ENCODE data around the gene KANSL1L. TPM values are rescaled to one million over a fixed set of nuclear protein-coding genes. Genes with fewer than 3 reads are reported as not detected.

KANSL1L gene
- total RNA-seq, 2 donors from 2014 or later: 4.7 to 8.6 TPM

DNA sequence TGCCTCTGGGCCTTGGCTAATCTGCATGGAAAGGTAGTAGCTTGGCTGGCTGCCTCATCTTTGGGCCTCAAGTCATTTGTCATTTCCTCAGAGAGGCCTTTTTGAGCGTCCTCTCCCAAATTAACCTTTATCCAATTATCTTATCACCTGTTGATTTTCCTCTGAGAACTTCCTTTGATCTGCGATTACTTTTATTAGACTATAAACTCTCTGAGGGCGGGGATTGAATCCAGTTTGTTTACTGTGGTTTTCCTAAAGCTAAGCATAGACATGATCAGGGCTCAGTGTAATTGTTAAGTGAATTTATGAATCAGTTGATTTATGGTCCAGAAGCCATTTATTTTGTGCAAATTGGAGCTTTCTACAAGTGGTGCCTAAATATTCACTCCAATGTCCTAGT is 161.3 kb downstream of the KANSL1L start:
- intact Hi-C loops (cut with DNase I, micrococcal nuclease): no loop called here
- DNase-seq (no peak), ATAC-seq (no peak)

DNA sequence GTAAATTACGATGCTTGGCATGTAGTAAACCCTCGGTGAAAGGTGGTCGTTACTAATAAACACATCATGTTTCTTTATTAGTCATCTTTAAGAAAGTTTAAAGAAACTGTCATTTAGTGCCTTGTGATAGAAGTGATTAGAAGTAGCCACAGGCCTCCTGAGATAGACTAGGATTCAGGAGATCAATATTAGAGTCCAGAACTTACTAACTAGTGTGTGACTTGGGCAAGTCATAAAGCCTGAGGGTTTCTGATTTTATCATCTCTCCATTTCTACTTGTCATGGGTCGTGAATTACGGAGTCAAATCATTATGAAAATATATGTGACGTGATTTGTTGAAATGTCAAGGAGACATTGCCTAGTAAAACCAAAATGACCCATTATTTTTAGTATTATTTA is 162.1 kb downstream of the KANSL1L start:
- ATAC-seq: no peak
- intact Hi-C loops (cut with DNase I, micrococcal nuclease): no loop called here

DNA sequence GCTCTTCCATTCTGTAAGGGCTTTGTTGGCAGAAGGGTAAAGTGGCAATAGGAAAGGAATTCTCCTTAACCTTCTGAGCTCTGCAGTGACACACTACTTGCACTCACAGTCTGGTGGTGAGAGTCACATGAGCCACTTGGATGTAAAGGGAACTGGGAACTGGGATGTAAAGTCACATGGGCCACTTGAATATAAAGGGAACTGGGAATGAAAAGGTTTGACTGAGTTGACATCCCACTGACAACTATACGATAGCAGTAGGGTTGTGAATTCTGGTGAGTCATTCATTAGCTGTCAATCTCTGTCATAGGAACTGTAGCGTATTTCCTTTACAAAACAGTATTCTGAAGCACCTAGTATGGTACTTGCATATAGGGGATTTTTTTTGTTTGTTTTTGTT is 163.3 kb downstream of the KANSL1L start:
- no peak for DNase-seq
- intact Hi-C loops (cut with DNase I, micrococcal nuclease): no loop called here
- peak; percentile 27 for ATAC-seq

More for the DNA sequence above, 162.1 kb downstream of the KANSL1L start:
- no peak for DNase-seq

DNA sequence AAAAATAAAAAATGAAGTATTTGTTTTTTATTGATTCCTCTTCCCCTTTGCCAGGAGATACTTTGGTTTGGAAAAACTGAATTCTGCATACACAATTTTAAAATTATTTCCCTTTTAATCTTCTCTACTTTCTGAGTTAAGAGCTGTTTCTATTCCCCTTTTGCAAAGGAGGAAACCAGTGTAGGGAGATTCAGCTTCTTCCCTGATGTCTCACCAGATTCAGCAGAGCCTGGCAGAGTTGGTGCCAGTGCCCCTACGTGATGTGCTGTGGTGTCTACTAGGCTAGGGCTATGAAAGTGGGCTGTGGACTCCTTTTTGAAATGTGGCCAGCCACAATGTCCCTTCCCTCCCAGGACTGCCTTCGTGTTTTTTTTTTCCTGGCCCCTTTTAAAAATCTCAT is 166.3 kb downstream of the KANSL1L start:
- DNase-seq (no peak), ATAC-seq (no peak)
- intact Hi-C loops (cut with DNase I, micrococcal nuclease): no loop called here

DNA sequence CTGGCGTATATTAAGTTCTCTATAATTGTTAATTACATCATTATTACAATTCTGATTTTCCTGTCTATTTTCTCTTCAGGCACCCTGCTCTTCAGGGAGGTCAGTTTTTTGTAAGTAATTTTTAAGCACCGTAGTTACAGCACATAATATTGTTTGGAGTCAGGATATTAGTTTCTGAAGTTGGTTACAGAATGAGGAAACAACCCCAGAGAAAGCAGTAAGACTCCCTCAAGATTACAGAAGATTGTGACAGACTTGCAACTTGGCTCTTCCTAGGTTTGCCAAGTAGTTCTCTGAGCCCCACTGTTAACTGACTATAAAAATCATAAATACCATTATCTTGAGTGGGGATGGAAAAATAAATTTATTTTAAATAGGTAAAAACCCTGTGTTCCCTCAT is 167.8 kb downstream of the KANSL1L start:
- intact Hi-C loops (cut with DNase I, micrococcal nuclease): no loop called here
- ATAC-seq (no peak), DNase-seq (no peak)

DNA sequence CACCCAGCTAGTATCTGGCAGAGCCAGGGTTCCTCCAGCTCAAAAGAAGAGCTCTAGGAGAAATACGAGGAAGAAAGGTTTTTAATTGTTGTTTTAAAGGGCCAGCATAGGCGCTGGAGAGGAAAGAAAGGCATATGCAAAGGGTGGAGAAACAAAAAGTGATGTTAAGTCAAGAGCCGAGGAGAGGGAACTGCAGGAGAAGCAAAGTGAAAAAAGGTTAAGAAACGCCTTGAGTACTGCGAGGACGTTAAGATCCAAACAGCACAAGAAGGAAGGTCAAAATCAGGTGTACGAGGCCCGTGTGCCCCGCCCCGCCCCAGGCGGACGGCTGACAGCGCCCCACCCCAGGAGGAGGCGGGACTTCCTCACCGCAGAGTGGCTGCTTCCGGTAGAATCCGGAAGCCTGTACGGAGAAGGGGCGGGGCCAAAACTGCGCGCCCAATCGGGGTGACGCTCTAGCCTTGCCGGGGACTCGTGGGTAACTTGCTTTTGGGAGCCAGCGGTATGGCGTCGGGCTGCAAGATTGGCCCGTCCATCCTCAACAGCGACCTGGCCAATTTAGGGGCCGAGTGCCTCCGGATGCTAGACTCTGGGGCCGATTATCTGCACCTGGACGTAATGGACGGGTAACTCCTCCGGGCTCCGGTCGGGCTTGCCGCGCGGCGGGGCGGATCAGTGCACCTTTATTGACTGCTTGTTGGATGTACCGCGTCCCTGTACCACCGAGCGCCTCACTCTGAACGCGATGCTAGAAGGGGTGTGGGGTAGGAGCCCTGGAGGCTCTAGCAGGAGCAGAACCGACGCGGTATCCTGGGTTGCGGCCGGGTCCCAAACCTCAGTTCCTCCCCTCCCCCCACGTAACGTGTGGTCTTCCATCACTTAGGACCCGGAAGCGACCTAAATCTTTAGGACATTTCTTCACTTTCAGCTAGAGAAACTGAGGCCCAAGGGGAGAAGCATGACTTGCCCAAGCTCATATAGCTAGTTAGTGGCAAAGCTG is 168.8 kb downstream of the KANSL1L start, which contains the start of gene RPE:
Gene RPE, plus strand, starts transcription at position 481 of the 1,000 bp plus-strand sequence. Its CDS starts 24 bp downstream, at position 505.
- ATAC-seq (peak; percentile 100), DNase-seq (peak; percentile 97 to 99)
- intact Hi-C loops (cut with DNase I, micrococcal nuclease): no loop called here

DNA sequence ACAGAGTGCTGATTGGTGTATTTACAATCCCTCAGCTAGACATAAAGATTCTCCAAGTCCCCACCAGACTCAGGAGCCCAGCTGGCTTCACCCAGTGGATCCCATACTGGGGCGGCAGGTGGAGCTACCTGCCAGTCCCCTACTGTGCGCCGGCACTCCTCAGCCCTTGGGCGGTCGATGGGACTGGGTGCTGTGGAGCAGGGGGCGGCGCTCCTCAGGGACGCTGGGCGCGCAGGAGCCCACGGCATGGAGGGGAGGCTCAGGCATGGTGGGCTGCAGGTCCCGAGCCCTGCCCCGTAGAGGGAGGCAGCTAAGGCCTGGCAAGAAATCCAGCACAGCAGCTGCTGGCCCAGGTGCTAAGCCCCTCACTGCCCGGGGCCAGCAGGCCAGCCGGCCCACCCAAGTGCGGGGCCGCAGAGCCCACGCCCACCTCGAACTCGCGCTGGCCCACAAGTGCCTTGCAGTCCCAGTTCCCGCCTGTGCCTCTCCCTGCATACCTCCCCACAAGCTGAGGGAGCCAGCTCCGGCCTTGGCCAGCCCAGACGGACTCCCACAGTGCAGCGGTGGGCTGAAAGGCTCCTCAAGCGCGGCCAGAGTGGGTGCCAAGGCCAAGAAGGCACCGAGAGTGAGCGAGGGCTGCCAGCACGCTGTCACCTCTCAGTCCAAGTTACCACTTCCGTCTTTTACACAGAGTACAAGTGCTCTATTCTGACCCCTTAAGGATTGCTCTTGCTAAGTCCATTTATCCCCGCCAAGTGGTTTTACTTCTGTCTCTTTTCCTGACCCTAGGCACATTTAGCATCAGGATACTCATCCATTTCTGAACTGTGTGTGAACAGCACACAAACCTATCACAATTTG is 170.5 kb downstream of the KANSL1L start:
- intact Hi-C loops (cut with DNase I, micrococcal nuclease): no loop called here
- DNase-seq (no peak), ATAC-seq (no peak)

DNA sequence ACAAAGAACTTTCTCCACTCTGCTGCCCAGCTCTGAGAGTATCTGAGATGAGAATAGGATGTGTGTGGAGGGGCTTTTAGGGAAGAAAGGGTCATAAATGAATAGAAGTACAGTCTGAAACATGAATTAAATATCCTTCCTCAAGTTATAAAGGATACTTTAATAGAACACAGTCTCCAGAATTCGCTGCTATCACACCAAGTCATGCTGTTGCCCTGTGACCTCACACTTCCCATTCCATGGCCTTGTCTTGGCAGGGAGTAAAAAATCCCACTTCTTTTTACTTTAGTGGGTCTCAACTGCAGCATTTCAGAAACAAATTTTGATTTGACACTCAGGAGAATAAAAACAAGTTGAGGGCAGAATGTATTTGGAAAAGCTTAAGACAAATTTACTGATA is 172.6 kb downstream of the KANSL1L start:
- no peak for ATAC-seq
- intact Hi-C loops (cut with DNase I, micrococcal nuclease): no loop called here

DNA sequence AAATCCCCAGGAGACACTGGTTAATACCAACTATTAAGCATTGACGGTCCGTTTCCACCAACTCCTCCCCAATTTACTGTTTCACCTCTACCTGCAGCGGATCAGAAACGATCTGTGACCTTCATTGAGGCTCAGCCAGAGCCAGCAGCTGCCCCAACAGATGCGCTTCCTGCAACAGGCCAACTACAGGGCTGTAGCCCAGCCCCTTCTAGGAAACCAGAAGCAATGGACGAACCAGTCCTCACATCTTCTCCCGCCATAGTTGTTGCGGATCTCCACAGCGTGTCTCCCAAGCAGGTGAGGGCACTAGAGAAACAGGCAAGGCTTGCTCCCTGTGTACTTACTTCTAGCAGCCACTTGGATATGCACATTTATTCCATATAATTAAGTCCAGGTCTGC is 177.2 kb downstream of the KANSL1L start:
- no peak for ATAC-seq
- DNase-seq: no peak
- intact Hi-C loops (cut with DNase I, micrococcal nuclease): no loop called here

More for the DNA sequence above, 172.6 kb downstream of the KANSL1L start:
- DNase-seq: no peak

DNA sequence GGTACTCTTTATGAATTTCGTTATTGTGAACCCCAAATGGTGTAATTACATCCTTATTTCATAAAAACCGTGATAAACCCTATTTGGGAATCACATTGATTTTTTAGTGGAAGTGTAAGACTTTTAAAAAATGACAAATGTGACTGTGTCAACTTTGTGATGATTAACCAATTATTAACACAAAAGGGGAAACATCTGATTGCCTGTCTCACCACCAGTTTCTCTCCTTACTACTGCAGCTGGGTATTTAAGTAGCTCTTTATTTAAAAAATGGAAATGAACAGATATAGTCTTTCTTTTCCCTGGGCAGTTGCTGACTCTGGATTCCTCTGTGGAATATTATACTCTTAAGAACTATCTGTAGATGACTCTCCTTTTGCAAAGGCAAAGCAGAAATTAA is 180.4 kb downstream of the KANSL1L start:
- intact Hi-C loops (cut with DNase I, micrococcal nuclease): no loop called here
- ATAC-seq (no peak), DNase-seq (no peak)

DNA sequence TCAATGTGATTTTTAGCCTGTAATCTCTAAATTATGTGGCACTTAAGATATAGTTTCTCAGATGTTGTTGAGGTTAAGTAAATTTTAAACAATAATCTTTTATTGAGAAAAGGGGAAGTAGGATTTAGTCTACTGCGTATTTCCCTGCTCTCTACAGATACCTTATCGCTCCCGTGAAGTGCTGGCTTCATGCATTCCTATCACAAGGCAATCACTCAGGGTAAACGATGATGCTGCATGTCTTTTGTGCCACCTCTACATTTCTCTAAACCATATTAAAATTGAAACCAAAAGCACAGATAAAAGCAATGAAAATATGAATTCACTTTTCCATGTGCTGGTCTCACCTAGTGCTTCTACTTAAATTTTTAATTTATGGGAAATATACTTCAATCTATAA is 183.2 kb downstream of the KANSL1L start:
- no peak for ATAC-seq
- no peak for DNase-seq
- intact Hi-C loops (cut with DNase I, micrococcal nuclease): no loop called here

DNA sequence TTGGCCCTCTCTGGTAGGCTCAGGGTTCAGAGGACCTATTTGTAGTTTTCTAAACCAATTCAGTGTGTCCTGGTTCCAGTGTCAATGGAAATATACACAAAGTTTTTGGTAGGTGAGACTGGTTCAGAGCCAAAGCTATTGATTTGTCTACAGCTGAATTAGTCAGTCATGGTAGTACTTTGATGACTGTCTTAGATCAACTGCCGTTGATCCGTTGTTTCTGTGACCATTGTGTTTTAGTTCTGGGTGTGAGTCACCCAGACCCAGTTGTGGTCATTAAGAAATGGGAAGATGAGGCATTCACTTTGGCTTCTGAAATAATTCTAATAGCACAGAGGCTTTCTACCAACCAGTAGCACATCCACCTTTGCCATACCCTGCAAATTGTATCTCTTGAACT is 184.8 kb downstream of the KANSL1L start:
- no peak for DNase-seq
- ATAC-seq: no peak
- intact Hi-C loops (cut with DNase I, micrococcal nuclease): no loop called here

DNA sequence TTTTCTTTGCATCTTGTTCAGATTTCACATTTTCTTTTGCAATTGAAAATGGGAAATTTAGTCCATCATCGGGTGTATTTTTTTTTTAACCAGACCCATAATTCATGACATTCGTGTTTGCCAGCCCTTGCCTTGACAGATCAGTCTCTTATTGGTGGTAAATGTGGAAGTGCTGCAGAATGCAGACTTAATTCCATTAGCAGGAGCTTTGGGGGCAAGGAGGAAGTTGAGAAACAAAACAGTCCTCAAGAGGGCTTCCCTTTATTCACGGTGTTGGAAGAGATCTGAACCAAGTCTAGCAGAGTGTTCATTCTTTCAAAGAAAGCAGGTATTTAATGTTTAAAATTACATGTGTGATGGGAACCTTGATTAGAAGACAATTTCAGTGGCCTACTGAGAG is 185.3 kb downstream of the KANSL1L start:
- intact Hi-C loops (cut with DNase I, micrococcal nuclease): no loop called here
- ATAC-seq (no peak), DNase-seq (no peak)

DNA sequence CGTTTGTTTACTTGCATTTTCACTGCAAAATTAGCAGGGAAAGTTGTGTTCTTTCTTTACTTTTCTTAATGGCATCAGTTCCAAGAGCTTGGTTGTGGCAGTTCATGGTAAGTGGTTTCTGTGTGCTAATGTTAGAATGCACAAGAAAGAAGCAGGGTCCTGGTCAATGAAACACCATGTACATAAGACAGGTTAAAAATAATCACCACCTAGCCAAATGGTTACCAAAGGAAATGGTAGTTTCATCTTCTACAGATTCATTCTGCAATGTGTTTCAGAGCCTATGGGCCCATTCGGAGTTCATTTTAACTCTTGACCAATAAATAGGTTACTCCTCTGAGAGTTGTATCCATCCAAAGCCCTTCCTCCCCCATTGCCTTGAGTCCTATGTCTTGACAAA is 186.9 kb downstream of the KANSL1L start:
- no peak for ATAC-seq
- intact Hi-C loops (cut with DNase I, micrococcal nuclease): no loop called here
- no peak for DNase-seq

DNA sequence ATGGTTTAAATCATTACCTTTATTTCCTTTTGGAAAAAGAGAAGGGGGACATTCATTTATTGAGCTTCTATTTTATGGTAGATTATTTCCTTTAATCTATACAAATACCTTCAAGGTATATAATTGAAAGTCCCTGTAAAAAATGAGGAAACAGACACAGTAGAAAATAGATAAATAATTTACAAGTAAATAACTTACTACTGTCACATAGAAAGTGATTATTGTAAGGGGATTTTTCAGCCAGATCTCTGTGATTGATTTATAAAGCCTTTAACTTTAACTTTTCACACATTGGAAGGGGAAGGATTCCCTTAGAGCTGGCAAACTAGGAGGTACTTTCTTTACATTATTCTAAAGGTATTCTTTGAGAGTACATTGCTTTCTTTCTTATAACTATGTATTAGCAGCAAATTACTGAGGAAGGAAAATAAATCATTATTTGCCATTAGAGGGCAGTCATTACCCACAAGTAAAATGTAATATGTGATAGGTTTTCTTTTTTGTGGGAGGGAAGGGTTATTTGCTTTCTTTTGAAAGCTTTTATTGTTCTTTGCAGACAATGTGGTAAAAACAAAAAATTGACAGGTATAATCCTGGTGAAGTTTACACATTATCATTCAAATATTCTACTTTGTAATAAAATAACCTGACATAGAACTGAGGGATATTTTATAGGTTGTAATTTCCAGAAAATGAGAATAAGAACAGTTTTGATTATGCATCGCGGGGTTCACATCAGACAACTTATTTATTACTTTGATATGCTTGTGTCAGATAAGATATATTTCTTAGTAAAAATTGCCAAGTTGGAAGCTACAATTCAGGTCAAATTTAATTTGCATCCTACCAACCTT is 193.6 kb downstream of the KANSL1L start:
- ATAC-seq (no peak), DNase-seq (no peak)
- intact Hi-C loops (cut with DNase I, micrococcal nuclease): loop anchor here (5.0 to 10.0 kb wide), 2 partner anchors 217 to 220 kb away; no protein-coding TSS in a partner anchor

DNA sequence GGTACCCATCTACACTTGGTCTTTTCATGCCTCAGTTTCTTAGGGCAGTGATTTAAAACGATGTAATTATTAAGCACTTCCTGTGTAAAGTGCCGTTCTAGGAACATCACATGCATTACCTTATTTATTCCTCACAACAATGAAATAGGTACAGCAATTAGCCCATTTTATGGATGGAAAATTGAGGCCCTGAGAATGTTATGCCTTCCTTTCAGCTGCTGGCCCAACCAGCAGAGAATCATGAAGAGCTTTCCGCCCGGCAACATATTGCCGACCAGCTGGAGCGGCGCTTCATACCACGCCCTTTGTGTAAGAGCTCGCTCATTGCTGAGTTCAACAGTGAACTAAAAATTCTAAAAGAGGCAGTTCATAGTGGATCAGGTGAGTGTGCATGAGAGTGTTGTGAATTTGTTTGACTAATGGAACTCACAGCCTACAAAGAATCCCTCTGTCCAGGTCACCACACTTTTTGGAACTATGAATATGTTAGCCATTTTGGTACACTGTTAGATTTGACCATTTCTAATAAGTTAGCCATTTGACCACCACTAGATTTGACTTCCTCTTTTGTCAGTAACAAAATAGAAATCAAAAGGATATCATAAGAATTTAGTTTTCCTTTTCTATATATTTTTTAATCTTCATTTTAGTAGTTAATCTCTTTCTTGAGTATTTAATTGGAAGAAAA is 194.4 kb downstream of the KANSL1L start:
- ATAC-seq: no peak
- DNase-seq: no peak
- intact Hi-C loops (cut with DNase I, micrococcal nuclease): loop anchor here (5.0 to 10.0 kb wide), 2 partner anchors 218 to 220 kb away; no protein-coding TSS in a partner anchor

DNA sequence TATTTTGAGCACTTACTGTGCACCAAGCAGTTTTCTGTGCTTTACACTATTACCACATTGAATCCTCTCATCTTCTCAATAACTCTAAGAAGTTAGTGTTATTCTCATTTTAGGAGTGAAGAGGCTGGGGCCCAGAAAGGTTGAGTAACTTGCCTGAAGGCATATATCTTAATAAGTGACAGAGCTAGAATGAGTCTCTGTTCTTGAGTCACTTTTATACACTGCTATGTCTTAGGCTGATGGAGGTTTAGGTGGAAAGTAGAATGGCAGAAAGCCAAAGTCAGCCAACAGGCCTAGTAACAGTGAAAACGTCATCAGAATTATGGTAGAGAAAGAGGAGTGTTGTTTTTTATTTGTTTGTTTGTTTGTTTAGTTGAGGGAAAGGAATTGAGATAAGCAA is 196.6 kb downstream of the KANSL1L start:
- no peak for ATAC-seq
- intact Hi-C loops (cut with DNase I, micrococcal nuclease): loop anchor here in 1 of 2 donors (10.0 kb wide), 1 partner anchor 220 kb away; no protein-coding TSS in a partner anchor
- no peak for DNase-seq

DNA sequence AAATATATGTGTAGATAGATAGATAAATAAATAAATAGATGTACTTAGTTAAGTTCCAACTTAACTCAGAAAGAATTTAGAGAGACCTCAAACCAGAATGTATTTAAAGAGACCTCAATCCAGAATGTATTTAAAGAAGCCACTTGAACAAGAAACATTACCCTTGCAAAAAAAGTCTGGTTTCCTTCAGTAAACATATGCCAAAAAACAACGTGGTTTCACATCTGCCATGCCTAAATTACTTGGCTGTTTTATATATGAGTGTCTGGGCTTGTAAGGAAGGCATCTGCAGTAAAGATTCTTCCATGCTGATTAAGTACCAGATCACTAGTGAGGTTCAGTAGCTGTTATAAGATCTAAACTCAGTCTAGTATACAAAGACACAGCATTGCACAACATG is 197.9 kb downstream of the KANSL1L start:
- DNase-seq (no peak), ATAC-seq (no peak)
- intact Hi-C loops (cut with DNase I, micrococcal nuclease): loop anchor here in 1 of 2 donors (10.0 kb wide), 1 partner anchor 221 kb away; no protein-coding TSS in a partner anchor

Measured in left colon (tissue), 2 donors.